ENCODE data around the gene ELAC2.

DNA sequence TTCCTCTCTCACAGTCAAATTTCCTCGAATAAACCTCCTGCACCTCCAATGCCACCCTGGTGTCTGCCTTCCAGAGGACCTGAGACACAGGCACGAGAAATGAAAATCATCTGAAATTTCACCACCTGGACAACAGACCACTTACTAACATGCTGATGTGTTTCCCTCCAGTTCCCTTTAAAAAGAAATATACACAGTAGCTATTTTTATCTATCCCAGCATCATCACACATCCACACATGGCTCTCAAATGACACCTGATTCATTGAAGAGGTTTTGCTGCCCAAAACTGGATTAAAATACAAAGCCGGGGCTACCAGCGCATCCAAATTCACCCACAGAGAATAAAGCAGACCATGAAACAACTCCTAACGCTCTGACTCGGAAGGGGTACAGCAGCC lies 13.9 kb downstream of the ELAC2 start:
- TF ChIP-seq MXI1 (IDR thresholded peaks at IDR 0.05; ENCODE audit: borderline replicate concordance, low read depth, low read length) (no peak), POLR2A (IDR thresholded peaks at IDR 0.05; ENCODE audit: low read depth, low read length) (no peak), RCOR1 (IDR thresholded peaks at IDR 0.05; ENCODE audit: insufficient replicate concordance, low read length) (no peak), RAD21 (IDR thresholded peaks at IDR 0.05; ENCODE audit: low read length) (no peak), MAZ (IDR thresholded peaks at IDR 0.05; ENCODE audit: borderline replicate concordance, low read depth, low read length) (no peak), CEBPB (IDR thresholded peaks at IDR 0.05; ENCODE audit: low read depth, low read length) (no peak), RFX5 (IDR thresholded peaks at IDR 0.05; ENCODE audit: low read depth, low read length) (no peak), NFE2L2 (IDR thresholded peaks at IDR 0.05; ENCODE audit: low read depth, low read length) (no peak), CHD1 (IDR thresholded peaks at IDR 0.05; ENCODE audit: low read depth, low read length) (no peak)
- TF ChIP-seq, protein P1, sequence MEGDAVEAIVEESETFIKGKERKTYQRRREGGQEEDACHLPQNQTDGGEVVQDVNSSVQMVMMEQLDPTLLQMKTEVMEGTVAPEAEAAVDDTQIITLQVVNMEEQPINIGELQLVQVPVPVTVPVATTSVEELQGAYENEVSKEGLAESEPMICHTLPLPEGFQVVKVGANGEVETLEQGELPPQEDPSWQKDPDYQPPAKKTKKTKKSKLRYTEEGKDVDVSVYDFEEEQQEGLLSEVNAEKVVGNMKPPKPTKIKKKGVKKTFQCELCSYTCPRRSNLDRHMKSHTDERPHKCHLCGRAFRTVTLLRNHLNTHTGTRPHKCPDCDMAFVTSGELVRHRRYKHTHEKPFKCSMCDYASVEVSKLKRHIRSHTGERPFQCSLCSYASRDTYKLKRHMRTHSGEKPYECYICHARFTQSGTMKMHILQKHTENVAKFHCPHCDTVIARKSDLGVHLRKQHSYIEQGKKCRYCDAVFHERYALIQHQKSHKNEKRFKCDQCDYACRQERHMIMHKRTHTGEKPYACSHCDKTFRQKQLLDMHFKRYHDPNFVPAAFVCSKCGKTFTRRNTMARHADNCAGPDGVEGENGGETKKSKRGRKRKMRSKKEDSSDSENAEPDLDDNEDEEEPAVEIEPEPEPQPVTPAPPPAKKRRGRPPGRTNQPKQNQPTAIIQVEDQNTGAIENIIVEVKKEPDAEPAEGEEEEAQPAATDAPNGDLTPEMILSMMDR (conservative IDR thresholded peaks at IDR 0.05; ENCODE audit: low read depth, low read length), result no peak
- TF ChIP-seq, protein P2, sequence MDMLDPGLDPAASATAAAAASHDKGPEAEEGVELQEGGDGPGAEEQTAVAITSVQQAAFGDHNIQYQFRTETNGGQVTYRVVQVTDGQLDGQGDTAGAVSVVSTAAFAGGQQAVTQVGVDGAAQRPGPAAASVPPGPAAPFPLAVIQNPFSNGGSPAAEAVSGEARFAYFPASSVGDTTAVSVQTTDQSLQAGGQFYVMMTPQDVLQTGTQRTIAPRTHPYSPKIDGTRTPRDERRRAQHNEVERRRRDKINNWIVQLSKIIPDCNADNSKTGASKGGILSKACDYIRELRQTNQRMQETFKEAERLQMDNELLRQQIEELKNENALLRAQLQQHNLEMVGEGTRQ (IDR thresholded peaks at IDR 0.05; ENCODE audit: low read depth, low read length), result no peak
- TF ChIP-seq, protein P3, sequence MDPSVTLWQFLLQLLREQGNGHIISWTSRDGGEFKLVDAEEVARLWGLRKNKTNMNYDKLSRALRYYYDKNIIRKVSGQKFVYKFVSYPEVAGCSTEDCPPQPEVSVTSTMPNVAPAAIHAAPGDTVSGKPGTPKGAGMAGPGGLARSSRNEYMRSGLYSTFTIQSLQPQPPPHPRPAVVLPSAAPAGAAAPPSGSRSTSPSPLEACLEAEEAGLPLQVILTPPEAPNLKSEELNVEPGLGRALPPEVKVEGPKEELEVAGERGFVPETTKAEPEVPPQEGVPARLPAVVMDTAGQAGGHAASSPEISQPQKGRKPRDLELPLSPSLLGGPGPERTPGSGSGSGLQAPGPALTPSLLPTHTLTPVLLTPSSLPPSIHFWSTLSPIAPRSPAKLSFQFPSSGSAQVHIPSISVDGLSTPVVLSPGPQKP (IDR thresholded peaks at IDR 0.05; ENCODE audit: borderline replicate concordance, low read depth, low read length), result no peak
